GM04503 (cell line): ENCODE results near the gene IMMT.

ENCODE experiments used
- DNase-seq: peaks from one replicate; pipeline ENCODE4 v3.0.0-alpha.2; 2012; ENCODE audit warnings: low read depth

The IMMT gene

DNA sequence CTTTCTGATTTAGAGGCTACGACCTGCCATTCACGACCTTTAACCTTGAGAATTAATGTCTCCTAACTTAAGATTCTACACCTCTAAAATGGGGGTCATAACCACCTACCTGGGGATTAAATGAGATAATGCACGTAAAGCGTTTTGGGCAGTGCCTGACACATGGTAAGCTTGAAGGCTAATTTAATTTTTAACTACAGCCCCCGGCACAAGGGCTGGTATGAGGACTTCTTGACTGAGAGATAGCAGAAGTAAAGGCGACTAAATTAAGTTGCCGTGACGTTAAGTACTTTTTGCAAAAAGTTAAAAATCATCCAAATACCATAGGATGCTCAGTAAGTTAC is 4.5 kb upstream of the IMMT start:
- DNase-seq, result no peak

DNA sequence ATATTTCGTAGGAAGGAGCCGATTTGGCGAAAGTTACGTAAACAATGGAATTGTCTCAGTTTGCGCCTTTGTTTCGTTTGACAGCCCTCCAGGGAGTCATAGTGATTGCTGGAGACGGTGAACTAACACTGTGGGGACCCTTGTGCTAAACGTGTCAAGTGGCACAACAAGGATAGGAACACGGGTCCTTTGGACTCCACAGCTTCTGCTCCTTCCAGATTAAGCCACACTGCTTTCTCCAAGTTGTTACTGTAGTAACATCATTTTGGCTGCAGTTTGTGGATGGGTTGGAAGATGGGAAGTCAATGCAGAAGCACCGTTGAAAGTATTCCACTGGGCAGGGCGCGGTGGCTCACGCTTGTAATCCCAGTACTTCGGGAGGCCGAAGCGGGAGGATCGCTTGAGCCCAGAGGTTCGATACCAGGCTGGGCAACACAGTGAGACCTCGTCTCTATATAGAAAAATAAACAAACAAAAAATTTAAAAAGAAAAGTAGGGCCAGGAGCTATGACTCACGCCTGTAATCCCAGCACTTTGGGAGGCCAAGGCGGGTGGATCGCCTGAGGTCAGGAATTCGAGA is 636 bp upstream of the IMMT start:
- no peak for DNase-seq

DNA sequence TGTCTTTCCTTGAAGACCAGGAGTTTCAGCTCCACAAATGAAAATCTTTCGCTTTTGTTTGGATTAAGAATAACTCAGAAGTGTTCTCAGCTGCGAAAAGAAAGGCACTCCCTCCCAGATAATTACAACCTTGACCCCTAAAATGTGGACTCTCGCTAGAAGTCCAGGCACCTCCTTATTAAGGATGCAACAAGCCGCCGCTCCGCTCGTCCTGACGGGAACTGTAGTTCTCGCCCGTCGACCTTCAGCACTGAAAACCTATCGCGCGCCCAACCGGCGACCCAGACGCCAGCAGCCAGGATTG is 559 bp downstream of the IMMT start:
- DNase-seq, result peak; percentile 77

DNA sequence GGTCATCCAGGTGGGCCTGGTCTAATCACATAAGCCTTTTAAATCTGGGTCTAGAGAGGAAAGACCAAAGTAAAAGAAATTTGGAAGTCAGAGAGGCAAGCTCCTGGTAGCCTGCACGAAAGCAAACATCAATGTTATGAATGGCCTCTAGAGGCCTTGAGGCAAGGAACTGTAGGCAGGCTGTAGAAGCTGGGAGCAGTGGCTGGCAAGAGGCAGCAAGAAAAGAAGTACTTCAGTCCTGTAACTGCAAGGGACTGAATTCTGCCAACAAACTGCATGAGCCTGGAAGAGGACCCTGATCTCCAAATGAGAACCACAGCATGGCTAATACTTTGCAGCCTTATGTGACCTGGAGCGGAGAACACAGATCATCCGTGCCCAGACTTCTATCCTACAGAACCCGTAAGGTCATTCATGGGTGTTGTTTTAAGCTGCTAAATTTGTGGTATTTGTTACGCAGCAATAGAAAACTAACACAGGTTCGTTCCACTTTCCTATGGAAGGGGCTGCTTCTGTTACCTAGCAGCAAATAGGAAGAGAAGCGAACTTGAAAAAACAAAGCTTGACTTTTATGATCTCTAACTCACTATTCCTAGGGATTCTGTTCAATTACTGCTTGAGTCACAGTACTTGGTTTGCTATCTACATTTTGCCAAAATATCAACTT is 1.2 kb downstream of the IMMT start:
- DNase-seq, result no peak

DNA sequence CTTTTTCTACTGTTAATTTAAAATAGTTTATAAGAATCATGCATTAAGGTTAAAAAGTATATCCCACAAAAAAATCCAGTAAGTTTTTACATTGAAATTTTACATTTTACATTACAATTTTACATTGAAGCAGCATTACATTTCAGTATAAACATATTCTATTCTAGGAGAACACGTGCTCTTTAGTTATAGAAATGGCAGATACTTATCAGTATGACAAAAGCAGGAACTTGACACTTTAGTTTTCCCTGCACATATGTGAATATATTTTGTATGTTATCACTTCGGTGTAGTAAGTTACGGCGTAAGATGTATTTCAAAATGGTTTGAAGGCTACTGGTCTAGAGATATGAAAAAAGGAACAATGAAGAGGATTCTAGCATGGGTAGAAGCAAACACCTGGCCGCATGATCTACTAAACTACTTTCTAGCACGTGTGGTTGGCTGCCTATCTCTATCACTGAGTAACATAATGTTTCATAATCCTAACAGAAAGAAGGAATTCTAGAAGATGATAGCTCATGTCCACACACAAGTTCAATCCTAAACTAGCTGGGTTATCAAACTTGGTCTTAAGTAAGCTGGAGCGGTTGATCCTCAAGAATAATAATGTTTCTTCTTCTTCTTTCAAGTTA is 5.4 kb downstream of the IMMT start:
- DNase-seq, result no peak

DNA sequence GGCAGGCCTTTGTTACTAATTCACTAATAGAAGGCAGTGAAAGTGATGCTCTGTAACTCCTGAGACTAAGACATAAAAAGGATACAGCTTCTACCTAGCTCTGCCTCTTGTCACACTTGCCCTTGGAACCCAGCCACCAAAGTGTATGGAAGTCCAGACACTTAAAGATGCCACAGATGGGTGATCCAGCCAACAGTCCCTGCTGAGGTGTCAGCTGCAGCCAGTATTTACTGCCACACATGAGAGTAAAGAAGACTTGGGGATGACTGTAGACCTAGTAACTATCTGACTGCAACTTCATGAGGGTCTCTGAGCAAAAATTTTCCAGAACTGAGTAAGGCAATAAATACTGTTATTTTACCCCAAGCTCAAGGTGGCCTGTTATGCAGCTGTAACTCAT is 8.8 kb downstream of the IMMT start:
- DNase-seq, result no peak

DNA sequence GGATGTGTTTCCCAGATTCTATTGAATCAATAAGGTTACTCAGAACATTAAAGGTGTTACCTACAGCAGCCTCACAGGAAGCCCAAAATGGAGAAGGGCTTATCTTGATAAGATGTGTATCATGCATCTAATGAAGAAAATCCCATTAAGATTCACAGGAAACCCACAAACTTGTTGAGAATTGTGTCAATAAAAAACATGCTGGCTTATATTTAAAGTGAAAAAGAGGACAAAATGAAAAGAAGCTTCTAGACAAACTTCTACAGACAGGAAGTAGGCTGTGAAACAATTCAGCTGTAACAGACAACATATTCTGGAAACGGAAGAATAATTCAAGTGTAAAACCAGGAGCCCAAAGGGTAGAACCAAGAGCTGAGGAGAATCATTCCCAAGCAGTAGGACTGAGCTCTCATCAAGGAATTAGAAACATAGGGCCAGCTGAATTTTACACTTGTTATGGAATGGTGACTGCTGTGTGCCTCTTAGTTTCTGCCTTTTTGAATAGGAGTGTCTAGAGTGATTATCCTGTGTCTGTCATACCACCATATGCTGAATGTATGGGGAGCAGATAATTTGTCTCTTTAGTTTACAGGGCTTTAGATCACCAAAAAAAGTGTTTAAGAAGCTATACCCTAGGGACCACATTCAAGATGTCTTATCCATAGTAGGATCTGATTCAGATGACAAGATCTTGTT is 9.6 kb downstream of the IMMT start:
- DNase-seq, result no peak

DNA sequence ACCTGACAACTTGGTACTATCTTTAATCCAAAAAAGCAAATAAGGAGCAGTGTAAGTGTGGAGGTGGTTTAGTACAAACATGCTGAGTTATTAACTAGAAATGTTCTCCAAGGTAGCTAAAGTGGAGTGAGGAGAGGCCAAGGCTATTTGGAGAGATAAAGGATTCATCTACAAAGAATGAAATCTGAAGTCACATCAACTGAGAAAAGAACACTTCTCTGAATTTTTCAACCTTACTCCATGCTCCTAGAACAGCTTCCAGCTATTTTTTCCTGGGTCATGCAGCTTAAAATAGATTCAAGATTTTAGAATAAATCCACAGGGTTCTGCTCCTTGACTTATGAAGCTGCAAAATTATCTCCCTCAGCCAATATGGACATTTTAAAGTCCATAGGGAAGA is 18.7 kb downstream of the IMMT start:
- DNase-seq, result no peak

DNA sequence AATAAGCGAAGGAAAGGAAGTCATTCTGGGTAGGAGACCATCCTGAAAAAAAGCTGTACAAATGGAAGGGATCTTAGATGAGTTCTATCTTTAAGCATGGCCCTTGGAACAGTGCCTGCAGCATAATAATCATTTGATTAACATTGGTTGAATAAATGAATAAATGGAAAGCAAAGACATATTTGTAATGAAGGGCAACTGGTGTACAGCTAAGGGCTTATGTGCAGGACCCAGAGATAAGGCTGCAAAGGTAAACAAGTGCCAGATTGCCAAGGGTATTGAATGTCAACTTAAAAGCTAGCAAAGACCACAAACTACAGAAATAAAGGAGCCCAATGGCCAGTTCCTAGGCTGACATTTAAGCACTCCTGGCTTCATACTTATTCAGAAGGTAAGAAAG is 19.4 kb downstream of the IMMT start:
- DNase-seq, result no peak

DNA sequence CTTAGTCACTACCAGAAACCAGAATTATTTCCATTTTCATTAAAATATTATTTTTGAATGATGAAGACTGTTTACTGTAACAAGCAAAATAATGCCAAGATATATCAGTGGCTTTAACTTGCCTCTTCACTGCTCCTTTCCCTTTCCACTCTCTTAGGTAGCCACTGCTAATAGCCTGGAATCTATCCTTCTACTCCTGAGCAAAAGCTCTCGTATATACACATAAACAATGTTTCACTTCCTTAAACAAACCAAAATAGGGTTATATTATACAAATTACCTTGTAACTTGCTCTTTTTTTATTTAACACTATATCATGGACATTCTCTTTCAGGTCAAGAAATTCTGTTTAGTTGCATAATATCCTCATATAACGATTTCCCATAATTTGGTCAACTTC is 20.8 kb downstream of the IMMT start:
- DNase-seq, result no peak

DNA sequence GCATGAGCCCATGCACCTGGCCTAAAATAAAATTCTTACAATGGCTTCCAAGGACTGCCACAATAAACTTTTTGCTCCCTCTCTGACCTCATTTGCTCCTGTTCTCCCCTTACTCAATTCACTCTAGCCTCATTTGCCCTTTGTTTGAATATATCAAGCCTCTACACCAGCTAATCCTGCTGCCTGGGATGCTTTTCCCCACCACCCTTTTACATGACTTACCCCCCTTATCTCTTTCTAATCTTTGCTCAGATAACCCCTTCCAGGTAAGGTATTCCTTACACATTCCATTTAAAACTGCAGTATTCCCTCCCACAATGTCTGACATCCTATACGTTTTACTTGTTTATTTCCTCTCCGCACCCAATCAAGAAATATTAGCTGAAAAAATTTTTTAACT is 22.7 kb downstream of the IMMT start:
- DNase-seq, result no peak

DNA sequence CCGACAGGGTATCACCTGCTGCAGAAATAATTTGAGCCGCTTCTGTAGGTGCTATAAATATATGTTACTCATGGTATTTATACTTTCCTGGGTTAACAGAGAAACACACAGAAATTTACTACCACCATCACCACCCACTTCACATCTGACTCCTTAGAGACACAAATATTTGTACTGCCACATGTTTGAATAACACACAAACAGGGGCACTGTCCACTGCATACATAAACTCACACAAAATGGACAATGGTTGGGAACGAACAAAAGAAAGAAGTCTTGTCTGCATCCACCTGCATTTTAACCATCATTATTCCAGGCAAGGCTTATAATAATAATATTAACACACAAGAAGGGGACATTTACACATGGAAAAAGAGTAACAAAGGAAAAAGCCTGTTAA is 24.0 kb downstream of the IMMT start:
- DNase-seq, result no peak

DNA sequence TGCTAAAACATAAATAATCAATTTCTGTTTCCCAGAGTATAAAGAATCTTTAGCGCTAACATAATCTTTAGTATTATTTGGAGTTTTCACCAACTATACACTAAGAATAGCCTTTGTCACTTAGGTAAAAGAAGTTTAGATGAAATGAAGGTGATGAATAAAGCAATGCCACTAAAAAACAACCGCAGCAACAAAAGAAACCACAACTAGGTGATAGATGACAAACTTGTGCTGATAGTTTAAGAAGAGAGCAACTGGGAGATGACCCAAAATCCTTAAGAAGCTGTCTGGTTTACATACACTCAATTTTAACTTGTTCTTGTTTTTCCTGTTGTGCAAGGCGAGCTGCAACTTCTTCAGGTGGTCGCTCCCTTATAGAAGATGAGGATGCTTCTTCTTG is 24.8 kb downstream of the IMMT start:
- DNase-seq, result no peak

DNA sequence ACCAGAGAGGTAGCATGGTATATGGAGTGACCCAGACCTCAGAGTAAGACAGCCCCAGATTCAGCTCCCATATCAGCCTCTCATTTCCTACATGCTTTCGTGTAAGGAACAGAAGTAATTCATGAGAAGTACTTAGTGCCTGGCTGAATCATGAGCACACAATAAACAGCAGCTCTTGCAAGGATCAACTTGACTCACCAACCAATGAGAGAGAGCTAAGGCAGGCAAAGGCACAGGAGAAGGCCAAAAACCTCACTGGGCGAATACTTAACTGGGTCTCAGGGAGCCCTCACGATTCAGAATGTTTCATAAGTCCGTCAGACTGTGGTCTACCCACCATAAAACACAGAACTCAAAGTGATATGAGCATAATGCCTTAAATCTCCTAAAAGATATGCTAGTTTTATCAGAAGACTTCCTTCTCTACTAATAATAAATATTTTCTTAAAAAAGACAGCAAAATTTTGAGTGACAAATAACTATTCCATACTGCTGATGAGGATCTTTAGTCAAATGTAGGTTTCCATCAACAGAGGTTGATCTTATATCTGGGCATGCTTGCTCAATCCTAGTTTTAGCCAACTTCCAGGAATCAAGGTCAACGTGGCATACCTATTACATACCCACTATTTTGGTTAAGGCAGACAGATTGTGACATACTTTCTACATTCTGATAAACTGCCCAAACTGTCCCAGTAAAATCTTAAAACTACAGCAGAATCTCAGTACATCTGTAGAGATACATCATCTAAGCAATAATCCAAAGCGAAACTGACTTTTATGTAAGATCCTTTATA is 34.9 kb downstream of the IMMT start:
- DNase-seq, result no peak

DNA sequence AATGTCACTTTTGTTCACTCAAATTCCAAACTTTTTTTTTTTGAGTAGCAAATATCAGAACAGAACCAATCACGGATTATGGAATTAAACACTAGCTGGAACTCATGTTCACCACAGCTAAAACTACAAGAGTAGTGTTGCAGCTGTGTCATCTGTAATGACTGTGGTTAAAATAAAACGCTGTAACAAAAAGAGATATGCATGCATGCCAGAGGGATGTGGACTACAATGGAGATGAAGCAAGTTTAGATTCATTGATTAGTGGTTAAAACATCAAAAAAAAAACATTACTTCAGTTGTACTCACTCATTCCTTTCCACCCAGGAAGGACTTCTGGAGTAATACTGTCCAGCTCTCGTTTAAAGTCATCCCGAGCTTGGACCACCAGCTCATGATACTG is 37.0 kb downstream of the IMMT start:
- no peak for DNase-seq

DNA sequence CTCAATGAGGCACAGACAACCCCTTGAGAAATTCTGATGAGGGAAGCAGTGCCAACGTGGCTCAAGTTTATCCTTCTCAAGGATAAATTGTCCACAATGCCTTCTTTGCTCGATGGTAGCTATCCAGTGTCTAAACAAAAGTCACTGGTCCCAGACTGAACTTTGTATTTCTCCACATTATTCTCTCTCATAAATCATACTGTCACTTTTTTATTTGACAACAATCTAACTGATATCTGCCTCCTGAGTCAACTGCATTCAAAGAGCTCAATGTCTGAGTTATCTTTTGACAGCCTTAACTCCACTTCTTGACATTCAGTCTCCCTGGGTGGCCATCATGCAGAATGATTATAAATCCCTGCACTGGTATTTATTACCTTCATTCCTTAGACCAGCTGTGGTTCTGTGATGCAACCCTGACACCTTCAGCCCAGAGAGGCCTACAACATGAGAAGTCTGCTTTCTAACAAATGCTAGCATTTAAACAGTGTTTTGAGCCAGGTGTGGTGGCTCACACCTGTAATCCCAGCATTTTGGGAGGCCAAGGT is 38.2 kb downstream of the IMMT start:
- DNase-seq, result no peak

DNA sequence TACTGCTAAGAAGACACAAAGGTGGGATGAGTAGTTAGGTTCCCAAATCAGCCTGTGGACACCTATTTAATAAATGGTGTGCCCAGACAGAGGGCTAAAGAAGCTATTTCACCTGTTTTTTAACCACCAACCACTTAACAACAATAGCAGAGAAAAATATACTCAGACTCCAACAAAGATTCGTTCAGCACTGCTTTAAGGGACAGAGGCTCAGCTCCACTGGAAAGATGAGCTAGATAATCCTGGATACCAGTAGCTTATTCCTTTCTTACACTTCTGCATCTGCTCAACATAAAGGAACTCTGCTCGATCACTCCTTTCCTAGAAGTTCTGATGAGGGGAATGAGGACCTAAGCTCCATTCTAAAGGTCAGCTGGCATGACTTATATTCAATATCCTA is 44.8 kb downstream of the IMMT start:
- no peak for DNase-seq

DNA sequence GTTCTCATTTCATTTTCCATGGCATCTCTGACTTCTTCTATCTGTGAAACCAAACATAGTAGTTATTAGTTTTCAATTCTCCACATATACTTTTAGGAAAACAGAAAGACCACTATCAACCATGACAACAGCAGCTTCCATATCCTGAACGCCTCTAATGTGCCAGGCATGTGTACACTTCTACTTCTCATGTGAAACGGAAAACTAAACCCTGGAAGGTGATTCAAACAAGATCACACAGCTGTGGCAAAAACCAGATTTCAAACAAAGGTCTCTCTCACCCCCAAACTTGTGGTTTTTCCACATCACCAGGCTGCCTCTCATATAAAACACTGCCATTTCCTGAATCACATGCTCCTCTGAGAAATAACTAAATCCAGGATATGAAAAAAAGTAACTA is 47.5 kb downstream of the IMMT start:
- DNase-seq, result no peak

DNA sequence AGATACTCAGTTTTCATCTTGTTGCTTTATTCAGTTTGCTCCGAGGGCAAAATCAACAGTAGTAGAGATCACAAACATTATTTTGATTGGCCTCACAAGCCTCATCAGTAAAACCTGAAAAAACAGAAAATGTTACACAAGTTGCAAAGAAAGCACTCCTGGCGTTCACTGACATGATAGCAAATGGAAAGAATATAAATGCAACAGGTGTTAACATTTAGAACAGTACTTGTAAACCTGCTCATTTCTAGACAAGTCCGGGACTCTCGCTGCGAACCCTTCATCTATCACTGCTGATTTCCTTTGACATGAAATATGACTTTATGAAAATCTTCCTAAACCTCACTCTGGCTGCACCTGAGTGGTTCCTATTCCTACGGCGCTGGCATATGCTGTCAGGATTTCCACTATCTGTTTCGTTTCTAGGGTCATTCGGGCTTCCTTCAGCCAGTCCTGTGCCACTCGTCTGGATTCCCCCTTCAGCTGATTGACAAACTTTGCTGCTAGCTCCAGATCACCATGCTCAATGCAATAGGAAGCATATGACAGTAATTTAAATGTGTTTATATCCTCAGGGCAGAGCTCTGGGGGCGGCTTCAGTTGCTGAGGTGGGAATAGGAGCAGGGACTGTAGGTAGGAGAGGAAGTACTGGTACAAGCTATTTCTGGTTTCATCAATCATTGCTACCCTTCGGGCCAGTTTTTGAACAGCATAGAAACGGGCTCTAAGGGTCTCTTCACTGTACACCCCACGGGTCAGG is 51.2 kb downstream of the IMMT start:
- DNase-seq, result no peak

DNA sequence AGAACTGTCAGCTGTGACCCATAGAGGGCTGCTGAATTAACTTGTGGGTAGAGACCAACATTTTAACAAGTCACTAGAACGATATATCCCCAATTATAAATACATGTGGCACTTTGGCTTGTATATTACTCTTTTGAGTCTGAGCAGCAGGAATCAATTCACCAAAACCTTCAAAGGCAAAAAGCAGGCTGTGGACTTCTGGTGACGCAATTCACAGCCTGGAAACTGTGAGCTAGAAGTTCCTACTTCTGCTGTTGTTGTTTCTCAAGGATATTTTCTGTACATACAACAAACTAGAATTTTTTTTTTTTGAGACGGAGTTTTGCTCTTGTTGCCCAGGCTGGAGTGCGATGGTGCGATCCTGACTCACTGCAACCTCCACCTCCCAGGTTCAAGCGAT is 52.0 kb downstream of the IMMT start:
- no peak for DNase-seq

DNA sequence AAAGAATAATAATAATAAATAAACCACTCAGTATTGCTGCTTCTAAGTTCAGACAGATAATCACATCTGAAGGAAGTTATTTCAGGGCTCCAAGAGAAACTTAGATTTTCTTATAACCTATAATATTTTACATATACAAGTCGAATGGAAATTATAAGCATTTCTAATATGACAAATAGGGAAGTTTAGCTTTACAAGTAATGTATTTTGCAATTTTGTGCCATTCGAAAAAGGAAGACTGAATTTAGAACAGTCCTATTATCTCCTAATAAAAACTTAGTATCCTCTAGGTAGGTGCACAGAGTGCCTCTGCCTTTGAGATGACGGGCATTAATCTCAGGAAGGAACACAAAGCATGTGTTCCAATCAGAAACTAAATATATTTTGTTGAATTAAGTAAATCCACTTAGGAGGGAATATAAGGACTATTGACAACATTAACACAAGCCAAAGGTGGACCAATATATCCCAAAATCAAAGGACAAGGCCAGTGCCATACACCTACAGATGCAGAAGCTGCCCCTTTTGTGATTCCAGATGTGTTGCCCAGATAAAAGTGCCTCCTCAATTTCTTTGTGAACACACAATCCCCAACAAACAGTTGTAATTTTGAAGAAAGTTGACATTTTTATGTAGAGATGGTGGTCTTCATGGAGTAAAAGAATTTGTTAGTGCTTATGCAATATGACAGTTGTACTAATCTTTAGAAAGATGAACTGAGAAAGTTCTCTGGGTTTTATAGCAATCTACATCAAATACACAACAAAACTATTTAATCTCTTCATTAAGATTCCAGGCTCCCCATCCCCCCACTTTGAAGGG is 52.6 kb downstream of the IMMT start:
- DNase-seq, result no peak
